Upper lobe of right lung (tissue), 1 donor: ENCODE results near the gene CDKAL1. TPM values are rescaled to one million over a fixed set of nuclear protein-coding genes. Genes with fewer than 3 reads are reported as not detected.
"Not testable (repeated sequence)": the region's sequence is repeated elsewhere in the genome, so short reads cannot be mapped to it uniquely, and the experiment has no call there.

ENCODE experiments used
- ATAC-seq: fragments of 200-7000 bp; cut with Tn5 transposase; one replicate; pipeline ENCODE4 v1.9.1; 2020; ENCODE audit warnings: mild to moderate bottlenecking, moderate library complexity
- DNase-seq: peaks from one replicate; pipeline ENCODE4 v3.0.0-alpha.2; 2020
- H3K27ac ChIP-seq: fragments of 200-600 bp; one replicate; pipeline ENCODE4 v1.8.0; 2022
- H3K27me3 ChIP-seq: fragments of 200-600 bp; one replicate; pipeline ENCODE4 v1.8.0; 2022; ENCODE audit warnings: mild to moderate bottlenecking
- H3K36me3 ChIP-seq: fragments of 200-600 bp; one replicate; pipeline ENCODE4 v1.8.0; 2022
- H3K4me1 ChIP-seq: fragments of 200-600 bp; one replicate; pipeline ENCODE4 v1.8.0; 2022
- H3K4me3 ChIP-seq: fragments of 200-600 bp; one replicate; pipeline ENCODE4 v1.8.0; 2022; ENCODE audit warnings: mild to moderate bottlenecking
- H3K9me3 ChIP-seq: fragments of 200-600 bp; one replicate; pipeline ENCODE4 v1.8.0; 2022
- CTCF ChIP-seq: fragments of 200-600 bp; IDR thresholded peaks from one replicate; pipeline ENCODE4 v1.8.0; 2022; ENCODE audit warnings: antibody characterized with exemption
- intact Hi-C: fragments of 100-400 bp; cut with DNase I; formaldehyde crosslinking; loops from one replicate; pipeline ENCODE4 v1.11.0; 2022
- total RNA-seq: library from RNA; stranded (reverse); fragmentation: NEBNext Ultra II Directional; extraction: Animal tissue kit (Norgen Biotek cat#: 25700); gene quantifications from one replicate; pipeline ENCODE4 v1.2.1, GENCODE V29; 2021
- donor health status: DM: no; HTN: yes; CAD: no; lungs with severe emphysema.

Gene CDKAL1
- total RNA-seq, 1 donor from 2014 or later, result 16.0 TPM

GRCh38 chr6:21091411-21091810 lies 557.2 kb downstream of the CDKAL1 start:
- H3K27ac ChIP-seq, result no peak overlapping the region
- ATAC-seq, result no peak
- H3K27me3 ChIP-seq, result no peaks in the 10 kb centered on the region
- intact Hi-C loops, result no loop called here
- no peak for TF ChIP-seq CTCF
- no peak overlapping the region for H3K4me3 ChIP-seq
- DNase-seq, result no peak
- no peaks in the 10 kb centered on the region for H3K36me3 ChIP-seq
- H3K4me1 ChIP-seq, result no peaks in the 10 kb centered on the region
- no peaks in the 10 kb centered on the region for H3K9me3 ChIP-seq

DNA sequence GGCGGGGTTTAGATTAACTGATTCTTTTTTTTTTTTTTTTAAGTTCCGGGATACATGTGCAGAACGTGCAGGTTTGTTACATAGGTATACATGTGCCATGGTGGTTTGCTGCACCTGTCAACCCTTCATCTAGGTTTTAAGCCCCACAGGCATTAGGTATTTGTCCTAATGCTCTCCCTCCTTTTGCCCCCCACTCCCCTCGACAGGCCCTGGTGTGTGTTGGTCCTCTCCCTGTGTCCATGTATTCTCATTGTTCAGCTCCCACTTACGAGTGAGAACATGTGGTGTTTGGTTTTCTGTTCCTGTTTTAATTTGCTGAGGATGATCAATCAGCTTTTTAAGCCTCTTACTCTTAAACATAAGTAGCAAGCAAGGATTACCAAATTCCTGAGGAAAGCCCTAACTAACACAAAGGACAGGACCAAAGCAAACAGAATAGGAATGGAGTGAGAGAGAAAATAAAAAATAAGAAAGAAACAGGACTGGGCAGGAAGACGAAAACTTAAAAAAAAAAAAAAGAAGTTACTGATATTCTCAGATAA lies 558.0 kb downstream of the CDKAL1 start:
- H3K4me3 ChIP-seq, DNase-seq, intact Hi-C loops: not testable (repeated sequence)

DNA sequence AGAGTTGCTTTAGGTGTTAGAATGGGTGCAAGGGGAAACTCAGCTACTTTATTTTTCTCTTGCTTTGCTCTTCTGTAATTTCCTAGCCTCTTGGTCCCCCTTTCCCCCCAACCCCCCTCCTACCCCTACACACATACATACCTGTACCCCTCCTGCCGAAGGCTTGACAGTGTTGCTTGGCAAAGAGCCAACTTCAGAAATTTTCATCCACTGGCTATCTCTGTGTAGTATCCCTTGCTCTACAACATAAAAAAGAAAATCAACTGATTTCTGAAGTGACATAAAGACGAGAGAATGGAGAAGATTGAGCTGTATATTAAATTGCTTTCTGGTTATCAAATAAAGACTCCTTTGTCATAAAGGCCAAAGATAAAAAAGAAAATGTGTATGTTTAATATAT lies 561.2 kb downstream of the CDKAL1 start:
- Histone ChIP-seq H3K27me3 (no peaks in the 10 kb centered on the region), H3K36me3 (no peaks in the 10 kb centered on the region), H3K4me3 (no peak overlapping the region), H3K9me3 (no peaks in the 10 kb centered on the region), H3K27ac (no peak overlapping the region), H3K4me1 (no peaks in the 10 kb centered on the region)
- no peak for DNase-seq
- intact Hi-C loops, result no loop called here
- no peak for ATAC-seq
- no peak for TF ChIP-seq CTCF

More for the DNA sequence above, 558.0 kb downstream of the CDKAL1 start:
- H3K36me3 ChIP-seq, H3K27ac ChIP-seq, H3K27me3 ChIP-seq, H3K9me3 ChIP-seq, H3K4me1 ChIP-seq, ATAC-seq: not testable (repeated sequence)

GRCh38 chr6:21098134-21098533 lies 563.9 kb downstream of the CDKAL1 start:
- no peak overlapping the region for H3K4me3 ChIP-seq
- H3K9me3 ChIP-seq, result no peaks in the 10 kb centered on the region
- no peak for ATAC-seq
- no peak for DNase-seq
- no peak overlapping the region for H3K27ac ChIP-seq
- H3K36me3 ChIP-seq, result no peaks in the 10 kb centered on the region
- intact Hi-C loops, result no loop called here
- no peaks in the 10 kb centered on the region for H3K4me1 ChIP-seq
- no peak for TF ChIP-seq CTCF
- H3K27me3 ChIP-seq, result no peaks in the 10 kb centered on the region

DNA sequence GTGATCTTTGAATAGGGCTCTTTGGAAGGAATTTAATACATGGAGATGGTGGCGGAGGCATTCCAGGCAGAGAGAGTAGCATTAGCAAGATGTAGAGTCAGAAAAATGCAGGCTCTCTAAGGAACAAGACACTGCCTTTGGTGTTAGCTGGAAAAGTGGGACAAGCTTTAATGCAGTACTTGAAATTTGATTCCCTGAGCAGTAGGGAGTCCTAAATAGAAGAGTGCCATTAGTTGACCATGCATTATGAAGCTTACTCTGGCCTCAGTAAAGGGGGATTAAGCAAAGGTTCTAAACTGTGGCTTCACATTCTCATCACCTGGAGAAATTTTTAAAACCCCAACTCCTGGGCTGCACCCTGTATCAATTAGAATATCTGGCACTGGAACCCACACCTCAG lies 564.5 kb downstream of the CDKAL1 start:
- no peak for TF ChIP-seq CTCF
- no peaks in the 10 kb centered on the region for H3K36me3 ChIP-seq
- no peak overlapping the region for H3K27ac ChIP-seq
- DNase-seq, result no peak
- no peaks in the 10 kb centered on the region for H3K27me3 ChIP-seq
- H3K4me3 ChIP-seq, result no peak overlapping the region
- H3K4me1 ChIP-seq, result peaks cover 3% of the 10 kb centered on the region
- no peaks in the 10 kb centered on the region for H3K9me3 ChIP-seq
- ATAC-seq, result no peak
- intact Hi-C loops, result no loop called here

DNA sequence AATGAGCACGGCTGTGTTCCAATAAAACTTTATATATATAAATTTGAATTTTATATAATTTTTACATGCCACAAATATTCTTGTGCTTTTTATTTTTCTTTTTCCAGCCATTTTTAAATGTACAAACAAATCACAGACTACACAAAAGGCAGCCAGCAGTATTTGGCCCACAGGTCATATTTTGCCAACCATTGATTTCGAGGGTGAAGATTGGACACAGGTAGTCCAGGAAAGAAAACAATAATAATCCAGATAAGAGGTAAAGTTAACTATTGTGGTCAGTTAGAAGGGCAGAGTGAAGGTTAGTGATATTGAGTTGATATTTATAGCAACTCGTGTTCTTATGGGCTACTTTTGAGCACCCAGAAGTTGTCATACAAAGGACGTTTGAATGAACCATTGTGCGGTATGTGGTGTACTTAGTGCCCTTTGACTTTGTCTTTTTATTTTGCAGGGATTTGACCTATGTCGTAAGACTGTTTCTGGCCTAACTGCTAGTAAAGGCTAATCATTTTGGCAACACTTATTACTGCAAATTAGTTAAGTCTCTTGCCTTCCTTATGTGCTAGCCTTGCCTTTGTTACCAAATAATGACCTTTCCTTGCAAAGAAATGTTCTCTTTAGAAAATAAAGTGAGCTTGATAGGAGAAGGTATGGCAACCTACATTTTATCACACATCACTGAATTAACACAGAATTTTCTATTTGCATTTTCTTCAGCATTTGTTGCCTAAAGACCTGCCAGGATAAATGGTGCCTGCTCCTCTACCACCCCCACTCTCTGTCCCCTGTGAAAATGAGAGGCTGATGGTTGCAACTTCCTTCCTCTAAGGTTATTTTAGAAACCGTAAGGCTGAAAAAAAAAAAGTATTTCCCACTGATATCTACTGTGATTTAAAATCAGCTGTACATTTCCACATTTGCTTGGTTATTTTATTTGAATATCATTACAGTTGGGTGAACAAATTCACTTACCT lies 565.4 kb downstream of the CDKAL1 start:
- H3K4me3 ChIP-seq, result no peak overlapping the region
- H3K36me3 ChIP-seq, result no peaks in the 10 kb centered on the region
- intact Hi-C loops, result no loop called here
- H3K9me3 ChIP-seq, result no peaks in the 10 kb centered on the region
- no peak overlapping the region for H3K27ac ChIP-seq
- H3K4me1 ChIP-seq, result peaks cover 3% of the 10 kb centered on the region
- no peak for TF ChIP-seq CTCF
- DNase-seq, result no peak
- no peaks in the 10 kb centered on the region for H3K27me3 ChIP-seq
- ATAC-seq, result no peak
